ENCODE data around the gene AFF3.

Gene AFF3

GRCh38 chr2:99877963-99878362 lies 264.4 kb downstream of the AFF3 start:
- DNase-seq: no peak

GRCh38 chr2:99876956-99877355 lies 265.4 kb downstream of the AFF3 start:
- no peak for DNase-seq

- DNase-seq: no peak
Measured at GRCh38 chr2:99875627-99876201, 266.7 kb downstream of the AFF3 start.

GRCh38 chr2:99868260-99868659 lies 274.1 kb downstream of the AFF3 start:
- DNase-seq: no peak

- no peak for DNase-seq
Measured at GRCh38 chr2:99867770-99868169, 274.6 kb downstream of the AFF3 start.

DNA sequence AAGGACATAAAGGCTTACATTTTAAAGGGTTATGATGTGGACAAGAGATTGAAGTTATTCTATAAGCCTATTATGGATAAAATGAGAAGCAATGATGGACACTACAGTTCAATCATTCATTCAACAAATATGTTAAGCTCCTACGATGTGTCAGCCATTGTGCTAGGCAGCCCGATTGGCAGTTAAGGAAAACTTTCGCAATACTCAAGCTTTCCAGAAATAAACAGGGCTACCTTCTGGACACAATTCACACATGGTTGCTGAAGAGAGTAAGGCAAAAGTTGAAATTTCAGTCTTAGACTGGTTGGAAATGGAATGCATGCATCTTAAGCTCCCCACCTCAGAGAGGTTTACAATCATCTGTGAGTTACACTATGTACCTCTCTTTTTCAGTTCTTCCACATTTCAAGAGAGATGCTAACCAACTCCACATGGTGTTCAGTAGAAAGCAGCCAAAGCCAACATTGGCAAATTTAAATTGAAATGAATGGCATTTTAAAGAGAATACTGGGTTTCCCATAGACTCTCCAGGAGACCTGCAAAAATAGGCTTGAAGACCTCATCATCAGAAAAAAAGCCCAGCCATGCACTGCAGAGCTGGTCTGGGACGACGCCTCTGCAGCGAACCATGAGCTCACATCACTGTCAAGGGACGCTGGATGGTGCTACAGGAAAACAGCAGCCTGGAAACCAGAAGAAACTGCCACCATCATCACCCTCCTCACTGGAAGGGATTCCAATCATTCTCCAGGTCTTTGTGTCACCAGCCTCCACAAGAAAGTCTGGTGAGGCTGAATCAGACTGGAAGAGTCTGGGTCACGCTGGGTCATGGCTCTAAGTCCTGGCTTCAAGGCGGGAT lies 276.3 kb downstream of the AFF3 start:
- DNase-seq: no peak

- no peak for DNase-seq
Measured at GRCh38 chr2:99864561-99865553, 277.5 kb downstream of the AFF3 start.

DNA sequence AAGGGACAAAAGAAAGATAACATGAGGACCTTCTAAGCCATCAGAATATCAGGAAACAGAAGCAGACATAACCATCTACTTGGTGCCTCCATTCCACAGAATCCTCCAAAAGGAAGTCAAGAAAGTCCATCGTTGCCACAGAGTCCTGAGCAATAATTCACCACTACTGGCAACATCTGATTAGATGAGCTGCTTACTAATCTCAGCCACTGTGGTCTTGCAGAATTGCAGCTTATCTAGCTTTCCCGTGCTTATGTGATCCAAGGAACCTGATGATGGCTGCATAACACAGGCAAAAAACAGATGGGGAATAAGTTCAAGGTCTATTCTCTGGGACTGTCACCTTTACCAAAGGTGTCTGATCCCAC lies 278.5 kb downstream of the AFF3 start:
- no peak for DNase-seq

DNA sequence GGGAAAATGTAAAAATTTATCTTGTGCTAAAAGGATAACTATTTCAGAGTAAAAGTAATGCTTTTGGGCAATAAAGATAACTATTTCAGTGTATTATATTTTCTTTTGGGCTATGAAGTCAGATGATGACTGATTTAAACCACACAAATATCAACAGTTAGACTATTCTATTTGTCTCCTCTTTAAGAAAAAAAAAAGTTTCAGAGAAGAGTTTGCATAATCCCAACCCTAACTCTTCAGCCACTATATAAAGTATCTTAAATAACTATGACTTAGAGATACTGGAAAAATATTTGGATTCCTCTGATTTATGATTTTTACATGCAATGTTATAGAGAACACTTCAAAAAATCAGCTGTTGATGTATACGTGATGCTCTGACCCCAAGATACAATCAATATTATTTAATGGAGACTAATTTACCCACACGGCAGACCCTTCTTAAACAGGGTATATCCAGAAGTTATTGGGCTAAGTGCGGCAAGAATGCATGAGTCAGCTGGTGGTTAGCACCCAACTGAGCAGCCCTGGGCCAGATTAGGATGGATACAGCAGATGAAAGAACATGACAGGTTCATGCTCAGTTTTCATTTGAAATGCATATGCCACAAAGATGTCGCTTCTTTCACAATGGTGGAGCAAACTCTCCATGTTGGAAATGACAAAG lies 279.0 kb downstream of the AFF3 start:
- DNase-seq: no peak

DNA sequence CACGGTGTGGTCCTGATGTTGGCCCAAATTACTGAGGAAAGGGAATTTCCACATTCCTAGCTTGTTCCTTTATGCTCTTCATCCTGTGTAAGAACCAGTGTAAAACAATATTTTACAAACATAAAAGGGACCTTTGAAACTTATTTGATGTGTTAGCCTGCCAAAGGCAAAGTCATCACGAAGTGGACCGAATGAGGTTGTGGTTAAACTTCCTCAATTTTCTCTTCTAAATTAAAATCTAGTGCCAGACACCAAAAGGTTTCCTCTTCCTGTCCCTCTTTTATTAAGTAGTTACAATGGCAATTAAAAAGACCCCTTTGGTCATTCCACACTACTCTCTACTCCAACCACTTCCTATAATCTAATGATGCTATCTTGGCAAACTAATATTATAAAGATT lies 279.8 kb downstream of the AFF3 start:
- DNase-seq: no peak

GRCh38 chr2:99861376-99861760 lies 281.0 kb downstream of the AFF3 start:
- DNase-seq: no peak

GRCh38 chr2:99860720-99861375 lies 281.5 kb downstream of the AFF3 start:
- DNase-seq: no peak

DNA sequence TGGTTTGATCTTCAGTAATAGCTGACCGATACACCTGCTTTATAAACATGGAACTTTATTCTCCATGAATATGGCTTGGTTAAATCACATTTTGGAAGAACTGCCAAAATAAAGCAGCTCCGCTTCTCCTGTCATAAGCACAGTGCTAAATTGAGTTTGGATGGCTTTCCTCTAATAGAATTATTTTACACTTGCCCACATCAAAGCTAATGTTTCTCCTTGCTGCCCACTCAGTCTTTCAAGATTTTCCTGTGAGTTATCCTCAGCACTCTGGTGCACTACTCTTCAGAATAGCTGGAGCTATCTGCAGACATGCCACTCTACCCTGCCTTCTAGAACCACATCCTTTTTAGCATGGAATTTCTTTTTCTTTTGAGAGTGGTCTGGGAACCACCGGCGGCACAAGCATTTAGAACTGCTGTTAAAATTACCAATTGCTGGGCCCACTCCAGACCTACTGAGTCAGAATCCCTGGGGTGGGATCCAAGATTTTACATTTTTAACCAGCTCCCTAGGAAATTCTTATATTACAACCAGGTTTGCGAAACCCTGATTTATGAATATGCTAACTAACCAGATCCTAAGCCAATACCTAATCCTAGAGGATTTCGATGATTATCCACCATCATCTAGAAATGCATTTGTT lies 283.3 kb downstream of the AFF3 start:
- DNase-seq: no peak

- peak; percentile 25 for DNase-seq
Measured at GRCh38 chr2:99857867-99858444, 284.4 kb downstream of the AFF3 start.

GRCh38 chr2:99857372-99857771 lies 285.0 kb downstream of the AFF3 start:
- no peak for DNase-seq

- no peak for DNase-seq
Measured at GRCh38 chr2:99856119-99856518, 286.3 kb downstream of the AFF3 start.

DNA sequence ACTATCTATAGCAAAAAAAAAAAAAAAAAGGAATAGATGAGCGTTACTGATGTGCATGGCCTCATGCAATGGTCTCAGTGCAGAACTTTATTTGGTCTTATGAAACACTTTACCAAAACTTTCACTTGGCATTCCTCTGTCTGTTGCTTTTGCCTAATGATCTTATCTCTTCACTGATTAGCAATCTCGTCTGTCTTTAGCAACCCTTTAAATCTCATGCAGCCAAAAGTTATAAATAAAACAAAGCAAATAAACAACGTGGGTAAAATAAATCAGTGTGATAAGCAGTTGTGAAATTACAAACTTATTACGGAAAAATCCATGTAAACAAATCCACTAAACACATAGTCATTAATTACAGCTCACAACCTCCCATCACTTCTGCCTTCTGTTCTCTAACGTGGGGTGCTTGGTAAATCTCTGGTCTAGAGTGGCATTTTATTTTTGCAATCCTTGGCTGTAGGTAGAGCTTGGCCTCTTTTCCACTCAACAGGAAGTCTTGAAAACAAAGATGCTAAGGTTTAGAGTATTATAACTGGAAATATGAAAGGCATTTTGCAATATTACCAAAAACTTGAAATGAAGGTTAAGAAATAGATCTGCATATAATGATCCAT lies 288.0 kb downstream of the AFF3 start:
- no peak for DNase-seq

- no peak for DNase-seq
Measured at GRCh38 chr2:99852956-99853355, 289.4 kb downstream of the AFF3 start.

DNA sequence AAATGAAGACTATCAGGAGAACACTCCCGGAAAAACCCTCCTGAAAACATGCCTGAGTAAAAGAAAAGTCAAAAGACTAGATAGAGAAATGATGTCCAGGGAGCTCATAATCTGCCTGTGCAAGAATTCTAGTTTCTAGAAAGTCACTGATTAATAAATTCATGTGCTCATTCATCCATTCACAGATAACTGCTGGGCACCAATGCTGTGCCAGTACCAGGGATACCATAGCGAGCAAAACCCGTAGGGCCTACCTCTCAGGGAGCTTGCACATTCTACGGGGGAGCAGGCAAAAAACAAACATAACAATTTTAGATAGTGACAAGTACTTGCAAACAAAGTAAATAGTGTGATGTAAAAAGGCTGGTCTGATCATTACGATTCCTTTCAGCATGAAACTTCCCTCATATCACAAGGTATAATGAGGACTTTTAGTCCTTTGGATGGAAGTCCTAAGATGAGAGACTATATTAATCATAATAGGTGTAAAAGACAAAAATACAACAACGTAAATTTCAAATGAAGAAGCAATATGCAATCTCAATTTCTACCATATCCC lies 289.9 kb downstream of the AFF3 start:
- no peak for DNase-seq

- no peak for DNase-seq
Measured at GRCh38 chr2:99851811-99852210, 290.6 kb downstream of the AFF3 start.

- DNase-seq: no peak
Measured at GRCh38 chr2:99851089-99851488, 291.3 kb downstream of the AFF3 start.
